ENCODE measurements around the gene TMEM114. TPM values are rescaled to one million over a fixed set of nuclear protein-coding genes. Genes with fewer than 3 reads are reported as not detected.
"Not testable (repeated sequence)": the region's sequence is repeated elsewhere in the genome, so short reads cannot be mapped to it uniquely, and the experiment has no call there.

Gene TMEM114
- total RNA-seq, 1 donor from 2014 or later: not detected

DNA sequence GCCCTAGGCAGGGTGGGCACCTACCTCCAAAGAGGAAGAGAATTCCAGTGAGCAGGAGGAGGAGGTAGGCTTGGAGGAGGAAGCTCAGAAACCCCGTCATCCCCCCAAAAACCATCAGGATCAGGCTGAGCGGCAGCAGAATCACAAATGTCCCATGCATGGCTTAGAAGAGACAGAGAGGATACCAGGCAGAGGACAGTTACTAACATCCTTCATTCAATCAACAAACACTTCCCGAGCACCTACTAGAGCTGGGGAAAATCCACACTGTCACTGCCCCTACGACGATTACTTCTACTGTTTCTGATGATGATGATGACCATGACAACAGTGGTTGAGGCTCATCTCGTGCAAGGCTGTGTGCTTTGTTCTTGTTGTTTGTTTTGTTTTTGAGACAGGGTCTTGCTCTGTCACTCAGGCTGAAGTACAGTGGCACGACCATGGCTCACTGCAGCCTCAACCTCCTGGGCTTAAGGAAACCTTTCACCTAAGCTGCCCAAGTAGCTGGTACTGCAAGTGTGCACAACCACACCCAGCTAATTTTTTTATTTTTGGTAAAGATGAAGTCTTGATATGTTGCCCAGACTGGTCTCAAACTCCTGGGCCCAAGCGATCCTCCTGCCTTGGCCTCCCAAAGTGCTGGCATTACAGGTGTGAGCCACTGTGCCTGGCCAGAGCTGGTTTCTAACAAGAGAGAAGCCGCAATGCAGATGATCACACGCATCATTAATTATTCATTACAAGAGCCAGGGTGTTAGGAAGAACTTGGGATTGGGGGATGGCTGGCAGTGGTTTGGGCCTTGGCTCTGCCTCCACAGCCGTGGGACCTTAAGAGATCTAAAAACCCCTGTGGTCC is 18.0 kb downstream of the TMEM114 start:
- peaks cover 31% of the 10 kb centered on the region for H3K27me3 ChIP-seq
- TF ChIP-seq CTCF (IDR thresholded peaks at IDR 0.05): no peak

GRCh38 chr16:8571061-8571596 is 19.2 kb downstream of the TMEM114 start:
- Histone ChIP-seq H3K27me3 (peaks cover 31% of the 10 kb centered on the region), H3K27ac (no peak overlapping the region), H3K4me1 (no peaks in the 10 kb centered on the region), H3K36me3 (no peaks in the 10 kb centered on the region), H3K9me3 (no peaks in the 10 kb centered on the region), H3K4me3 (no peak overlapping the region)
- peak; percentile 65 for ATAC-seq
- TF ChIP-seq CTCF (IDR thresholded peaks at IDR 0.05): no peak
- intact Hi-C loops (cut with DNase I): no loop called here
- no peak for DNase-seq

More for the DNA sequence above, 18.0 kb downstream of the TMEM114 start:
- no peaks in the 10 kb centered on the region for H3K4me1 ChIP-seq
- ATAC-seq (no peak), DNase-seq (no peak)
- H3K27ac ChIP-seq: no peak overlapping the region
- no peaks in the 10 kb centered on the region for H3K36me3 ChIP-seq
- intact Hi-C loops (cut with DNase I): no loop called here
- H3K9me3 ChIP-seq: no peaks in the 10 kb centered on the region
- no peak overlapping the region for H3K4me3 ChIP-seq

GRCh38 chr16:8570393-8570792 is 19.9 kb downstream of the TMEM114 start:
- H3K36me3 ChIP-seq; H3K4me3 ChIP-seq; intact Hi-C loops (cut with DNase I); H3K4me1 ChIP-seq; ATAC-seq; H3K9me3 ChIP-seq; H3K27ac ChIP-seq; DNase-seq: not testable (repeated sequence)
- peaks cover 31% of the 10 kb centered on the region for H3K27me3 ChIP-seq

DNA sequence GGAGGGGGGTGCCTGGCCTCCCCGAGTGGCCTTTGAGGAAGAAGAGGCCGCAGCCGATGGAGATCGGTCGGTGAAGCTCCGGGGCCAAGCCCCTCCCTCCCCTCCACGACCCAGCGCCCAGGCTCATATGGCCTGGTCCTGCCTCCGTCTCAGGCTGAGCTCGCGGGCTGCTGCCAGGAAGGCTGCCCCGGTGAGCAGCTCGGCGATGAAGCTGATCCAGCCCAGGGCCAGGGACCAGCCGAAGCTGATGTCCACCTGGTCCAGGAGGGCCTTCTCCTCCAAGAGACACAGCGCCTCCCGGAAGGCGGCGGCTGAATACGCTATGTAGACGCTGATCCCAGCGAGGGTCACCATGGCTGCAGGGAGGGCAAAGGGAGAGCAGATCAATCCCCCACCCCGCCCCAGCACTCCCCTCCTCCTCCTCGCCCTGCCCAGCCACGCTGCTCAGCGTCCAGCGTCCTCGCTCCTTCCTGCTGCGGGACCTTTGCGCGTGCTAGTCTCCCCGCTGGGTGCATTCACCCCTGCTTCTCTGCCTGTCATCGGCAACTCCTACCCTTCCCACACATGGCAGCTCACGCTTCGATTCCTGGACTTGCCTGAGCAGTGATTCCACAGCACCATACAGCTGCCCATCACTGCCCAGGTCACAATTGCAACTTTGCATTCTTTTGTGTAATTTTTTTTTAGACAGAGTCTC is 20.5 kb downstream of the TMEM114 start:
- ATAC-seq (no peak), DNase-seq (no peak)
- H3K27me3 ChIP-seq: peaks cover 29% of the 10 kb centered on the region
- no peak overlapping the region for H3K27ac ChIP-seq
- H3K36me3 ChIP-seq: no peaks in the 10 kb centered on the region
- no peak for TF ChIP-seq CTCF (IDR thresholded peaks at IDR 0.05)
- no peak overlapping the region for H3K4me3 ChIP-seq
- H3K9me3 ChIP-seq: no peaks in the 10 kb centered on the region
- H3K4me1 ChIP-seq: no peaks in the 10 kb centered on the region
- intact Hi-C loops (cut with DNase I): loop anchor here (10.0 kb wide), 1 partner anchor 315 kb away; the partner anchor contains the start of gene LITAFD

DNA sequence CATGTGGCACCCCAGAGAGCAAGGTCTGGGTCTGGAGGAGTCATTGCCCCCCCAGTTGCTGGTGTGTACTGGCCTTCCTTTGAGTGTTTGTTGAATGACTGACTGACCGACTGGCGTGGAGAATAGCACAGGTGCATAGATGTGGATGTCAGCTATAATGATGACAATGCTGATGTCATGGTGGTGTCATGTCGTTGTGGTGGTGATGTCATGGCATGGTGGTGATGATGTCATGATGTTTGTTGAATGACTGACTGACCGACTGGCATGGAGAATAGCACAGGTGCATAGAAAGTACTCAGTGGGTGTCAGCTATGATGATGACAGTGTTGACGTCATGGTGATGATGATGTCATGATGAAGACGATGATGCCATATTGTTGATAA is 22.1 kb downstream of the TMEM114 start:
- no peak for TF ChIP-seq CTCF (IDR thresholded peaks at IDR 0.05)
- H3K4me1 ChIP-seq: no peaks in the 10 kb centered on the region
- no peak for ATAC-seq
- H3K9me3 ChIP-seq: no peaks in the 10 kb centered on the region
- no peak for DNase-seq
- peaks cover 26% of the 10 kb centered on the region for H3K27me3 ChIP-seq
- intact Hi-C loops (cut with DNase I): loop anchor here (10.0 kb wide), 1 partner anchor 317 kb away; the partner anchor contains the start of gene LITAFD
- H3K27ac ChIP-seq: no peak overlapping the region
- no peaks in the 10 kb centered on the region for H3K36me3 ChIP-seq
- H3K4me3 ChIP-seq: no peak overlapping the region
